Gastroesophageal sphincter (tissue), 4 donors: ENCODE results near the gene ZNF544. TPM values are rescaled to one million over a fixed set of nuclear protein-coding genes. Genes with fewer than 3 reads are reported as not detected.

Source experiments
- ATAC-seq: fragments of 150-250 bp; one replicate; pipeline ENCODE4 v1.9.1; 2016; ENCODE audit warnings: mild to moderate bottlenecking, moderate library complexity
- H3K27ac ChIP-seq, 4 donors: fragments of 200-600 bp; sonication (generic) in 3 of 4; 1 replicate in 3 of 4; 2 replicates in 1 of 4; pipeline ENCODE4 v1.5.1; 2016 to 2019
- H3K27me3 ChIP-seq: fragments of 200-600 bp; sonication (generic); one replicate; pipeline ENCODE4 v1.5.1; 2019
- H3K36me3 ChIP-seq, 2 donors: fragments of 200-600 bp; sonication (generic); one replicate each; pipeline ENCODE4 v1.5.1; 2019; ENCODE audit warnings: control low read depth in 1 of 2
- H3K4me1 ChIP-seq, 3 donors: fragments of 200-600 bp; sonication (generic); 1 replicate in 2 of 3; 2 replicates in 1 of 3; pipeline ENCODE4 v1.5.1; 2016 to 2019; ENCODE audit warnings: control low read depth in 2 of 3
- H3K4me3 ChIP-seq, 2 donors: fragments of 200-600 bp; sonication (generic); one replicate each; pipeline ENCODE4 v1.5.1; 2019; ENCODE audit warnings: mild to moderate bottlenecking in 1 of 2, moderate library complexity in 1 of 2
- H3K9me3 ChIP-seq, 3 donors: fragments of 200-600 bp; sonication (generic); one replicate each; pipeline ENCODE4 v1.5.1; 2017 to 2019; ENCODE audit warnings: control low read depth in 2 of 3
- CTCF ChIP-seq, 4 experiments: fragments of 200-600 bp in 2 of 4; fragments of 450-650 bp in 2 of 4; sonication (generic) in 1 of 4; IDR thresholded peaks; one replicate each; pipeline ENCODE4 v1.5.1; 2017 to 2019; ENCODE audit warnings: antibody characterized with exemption in 4 of 4, mild to moderate bottlenecking in 2 of 4, moderate library complexity in 2 of 4
- EP300 ChIP-seq: sonication (generic); formaldehyde crosslinking; IDR thresholded peaks from one replicate; pipeline ENCODE4 v1.6.1; 2017; ENCODE audit warnings: antibody characterized with exemption, mild to moderate bottlenecking
- POLR2A ChIP-seq, 2 donors: fragments of 450-650 bp; IDR thresholded peaks; one replicate each; pipeline ENCODE4 v1.6.1; 2017; ENCODE audit warnings: antibody characterized with exemption in 2 of 2, mild to moderate bottlenecking in 2 of 2, moderate library complexity in 1 of 2
- POLR2AphosphoS5 ChIP-seq: sonication (generic); formaldehyde crosslinking; IDR thresholded peaks from one replicate; pipeline ENCODE4 v1.6.1; 2017; ENCODE audit warnings: antibody characterized with exemption
- WGBS, 2 donors: methylation state at CpG; one replicate each; pipeline ENCODE4 v1.1.5; 2018; ENCODE audit warnings: low coverage in 1 of 2; 5-methylcytosine and 5-hydroxymethylcytosine counted together
- total RNA-seq, 4 donors: library from RNA; depleted of rRNA; stranded (reverse); fragments of >200 nt; gene quantifications; one replicate each; pipeline ENCODE4 v1.1.0, GENCODE V29; 2016

Gene ZNF544
- total RNA-seq, 4 donors from 2014 or later = 25.4 to 54.6 (median 34.6) TPM

- no peak overlapping the region for H3K27ac ChIP-seq
- TF ChIP-seq POLR2AphosphoS5 (no peak), EP300 (no peak), CTCF (IDR thresholded peaks at IDR 0.05) (no peak), POLR2A (IDR thresholded peaks at IDR 0.05) (no peak)
- ATAC-seq = no peak
- H3K4me1 ChIP-seq = no peaks in the 10 kb centered on the region
- no peak overlapping the region for H3K4me3 ChIP-seq
- peaks cover 0 to 100% of the 10 kb centered on the region in 2 donors for H3K36me3 ChIP-seq
- 87 to 96% methylated on average over 12 to 17 of the region's 19 CpGs for WGBS, 2 donors
- H3K27me3 ChIP-seq = no peaks in the 10 kb centered on the region
- peaks cover 13 to 100% (median 54%) of the 10 kb centered on the region in 3 donors for H3K9me3 ChIP-seq
These were observed 33.5 kb downstream of the ZNF544 start for GRCh38 chr19:58261968-58262921.

GRCh38 chr19:58262922-58263296 lies 34.2 kb downstream of the ZNF544 start:
- Histone ChIP-seq H3K4me3 (no peak overlapping the region), H3K9me3 (peaks cover 13 to 100% (median 49%) of the 10 kb centered on the region in 3 donors), H3K27me3 (no peaks in the 10 kb centered on the region), H3K27ac (no peak overlapping the region), H3K4me1 (no peaks in the 10 kb centered on the region), H3K36me3 (peaks cover 0 to 100% of the 10 kb centered on the region in 2 donors)
- 92 to 98% methylated on average over 2 to 7 of the region's 7 CpGs for WGBS, 2 donors
- ATAC-seq = no peak
- TF ChIP-seq POLR2A (IDR thresholded peaks at IDR 0.05) = no peak
- TF ChIP-seq CTCF (IDR thresholded peaks at IDR 0.05) = no peak
- no peak for TF ChIP-seq EP300
- no peak for TF ChIP-seq POLR2AphosphoS5

GRCh38 chr19:58265100-58265499 lies 36.4 kb downstream of the ZNF544 start:
- ATAC-seq = no peak
- no peak overlapping the region for H3K27ac ChIP-seq
- no peaks in the 10 kb centered on the region for H3K27me3 ChIP-seq
- H3K4me3 ChIP-seq = no peak overlapping the region
- H3K36me3 ChIP-seq = peaks cover 0 to 100% of the 10 kb centered on the region in 2 donors
- peaks cover 9 to 100% (median 36%) of the 10 kb centered on the region in 3 donors for H3K9me3 ChIP-seq
- TF ChIP-seq POLR2A (IDR thresholded peaks at IDR 0.05) = no peak
- no peak for TF ChIP-seq EP300
- no peak for TF ChIP-seq CTCF (IDR thresholded peaks at IDR 0.05)
- no peak for TF ChIP-seq POLR2AphosphoS5
- 97% methylated on average over 3 of the region's 3 CpGs; no CpG with 5 or more reads in 1 of the 2 donors for WGBS, 2 donors
- no peaks in the 10 kb centered on the region for H3K4me1 ChIP-seq

- Histone ChIP-seq H3K9me3 (peaks cover 0 to 100% (median 17%) of the 10 kb centered on the region in 3 donors), H3K4me1 (no peaks in the 10 kb centered on the region), H3K4me3 (no peak overlapping the region), H3K36me3 (peaks cover 0 to 100% of the 10 kb centered on the region in 2 donors), H3K27me3 (no peaks in the 10 kb centered on the region), H3K27ac (no peak overlapping the region)
- TF ChIP-seq POLR2AphosphoS5 (no peak), CTCF (IDR thresholded peaks at IDR 0.05) (no peak), EP300 (no peak), POLR2A (IDR thresholded peaks at IDR 0.05) (no peak)
- WGBS, 2 donors = 93 to 96% methylated on average over 3 of the region's 3 CpGs
- no peak for ATAC-seq
These were observed 39.6 kb downstream of the ZNF544 start for GRCh38 chr19:58268344-58268743.
